NCI-H345 (cell line): ENCODE results near the gene NWD2.
"Not testable (repeated sequence)": the region's sequence is repeated elsewhere in the genome, so short reads cannot be mapped to it uniquely, and the experiment has no call there.

Experiments
- DNase-seq: peaks from one replicate; lab custom pipeline; 2025; lab: John Stamatoyannopoulos, UW

Gene NWD2

GRCh38 chr4:37244583-37245390 lies at the start of gene NWD2:
TSS of gene NWD2 (plus strand) at chr4:37244743. CDS start at chr4:37245068, 325 bp downstream.
- peak; percentile 19 for DNase-seq

GRCh38 chr4:37197899-37198298 lies 46.6 kb upstream of the NWD2 start:
- no peak for DNase-seq

- not testable (repeated sequence) for DNase-seq
Measured at GRCh38 chr4:37204740-37205139, 39.8 kb upstream of the NWD2 start.

- no peak for DNase-seq
Measured at GRCh38 chr4:37216209-37216608, 28.3 kb upstream of the NWD2 start.

GRCh38 chr4:37219242-37219641 lies 25.3 kb upstream of the NWD2 start:
- peak; percentile 68 for DNase-seq

GRCh38 chr4:37219990-37220389 lies 24.6 kb upstream of the NWD2 start:
- no peak for DNase-seq

GRCh38 chr4:37220685-37221084 lies 23.9 kb upstream of the NWD2 start:
- DNase-seq: no peak

GRCh38 chr4:37223732-37224131 lies 20.8 kb upstream of the NWD2 start:
- no peak for DNase-seq

- no peak for DNase-seq
Measured at GRCh38 chr4:37224854-37225253, 19.7 kb upstream of the NWD2 start.

GRCh38 chr4:37225778-37226177 lies 18.8 kb upstream of the NWD2 start:
- no peak for DNase-seq

GRCh38 chr4:37232315-37232714 lies 12.2 kb upstream of the NWD2 start:
- DNase-seq: no peak

GRCh38 chr4:37236165-37236564 lies 8.4 kb upstream of the NWD2 start:
- DNase-seq: no peak

- no peak for DNase-seq
Measured at GRCh38 chr4:37241647-37242046, 2.9 kb upstream of the NWD2 start.

- no peak for DNase-seq
Measured at GRCh38 chr4:37243051-37243450, 1.5 kb upstream of the NWD2 start.

GRCh38 chr4:37243722-37244582 lies 591 bp upstream of the NWD2 start:
- peak; percentile 43 for DNase-seq

- no peak for DNase-seq
Measured at GRCh38 chr4:37245391-37245954, 930 bp downstream of the NWD2 start.

GRCh38 chr4:37246891-37247290 lies 2.3 kb downstream of the NWD2 start:
- DNase-seq: no peak

- no peak for DNase-seq
Measured at GRCh38 chr4:37258221-37258620, 13.7 kb downstream of the NWD2 start.

- DNase-seq: no peak
Measured at GRCh38 chr4:37268319-37268718, 23.8 kb downstream of the NWD2 start.

- no peak for DNase-seq
Measured at GRCh38 chr4:37279121-37279520, 34.6 kb downstream of the NWD2 start.

GRCh38 chr4:37279894-37280592 lies 35.5 kb downstream of the NWD2 start:
- no peak for DNase-seq

- no peak for DNase-seq
Measured at GRCh38 chr4:37299468-37299867, 54.9 kb downstream of the NWD2 start.
